ENCODE measurements around the gene OPN3.

Gene OPN3

GRCh38 chr1:241639623-241640148 is 483 bp downstream of the OPN3 start:
- H3K4me3 ChIP-seq (ENCODE audit: low read depth, low read length) = peak overlapping the region; percentile 95
- H3K9me3 ChIP-seq (ENCODE audit: control insufficient read depth, insufficient read depth, low read depth, low read length) = no peaks in the 10 kb centered on the region; the same call in 1 of the 2 replicates
- peaks cover 10% of the 10 kb centered on the region for H3K4me1 ChIP-seq (ENCODE audit: control insufficient read depth, insufficient read depth, low read length)
- CTCF ChIA-PET = interaction anchor here (2.0 to 4.5 kb wide), 2 partner anchors 13 kb away, joined by 12 to 23 read pairs; no protein-coding TSS in a partner anchor
- POLR2A ChIA-PET = interaction anchor here (0.6 to 1.6 kb wide), 7 partner anchors 13 to 1616 kb away, joined by 3 to 13 read pairs (median 4); partner anchors contain the start of genes EXO1, FH and SDCCAG8
- peak overlapping the region; percentile 89 for H3K27ac ChIP-seq (ENCODE audit: extremely low read depth, low read depth, low read length)
- peaks cover 0 to 16% of the 10 kb centered on the region in 2 experiments; a peak in 1 of 3 replicates for H3K36me3 ChIP-seq (ENCODE audit: control insufficient read depth in 2 of 2, insufficient read depth in 1 of 2, low read length in 2 of 2)
- TF ChIP-seq SCRT2 (tag by site-specific recombination; IDR thresholded peaks at IDR 0.05) (no peak; the same call in 1 of the 2 replicates), ZNF596 (tag by site-specific recombination; IDR thresholded peaks at IDR 0.05) (peak; percentile 28; the same call in 1 of the 2 replicates), ZNF223 (tag by site-specific recombination; IDR thresholded peaks at IDR 0.05) (no peak), ZNF544 (tag by site-specific recombination; IDR thresholded peaks at IDR 0.05) (no peak), GFI1B (tag by site-specific recombination; IDR thresholded peaks at IDR 0.05) (no peak), ZNF132 (tag by site-specific recombination; IDR thresholded peaks at IDR 0.05; ENCODE audit: borderline replicate concordance) (no peak), ZFP3 (tag by site-specific recombination; IDR thresholded peaks at IDR 0.05; ENCODE audit: low read depth) (no peak), ZFP41 (tag by site-specific recombination; IDR thresholded peaks at IDR 0.05; ENCODE audit: borderline replicate concordance) (no peak), ZNF571 (tag by site-specific recombination; IDR thresholded peaks at IDR 0.05) (no peak), ZNF157 (tag by site-specific recombination; IDR thresholded peaks at IDR 0.05) (no peak), PBX3 (CRISPR knock-in tag; IDR thresholded peaks at IDR 0.05) (no peak), PRDM2 (tag by site-specific recombination; IDR thresholded peaks at IDR 0.05; ENCODE audit: borderline replicate concordance) (no peak), ZSCAN4 (tag by site-specific recombination; IDR thresholded peaks at IDR 0.05) (no peak), ZBTB48 (tag by site-specific recombination; IDR thresholded peaks at IDR 0.05) (no peak), ELK4 (IDR thresholded peaks at IDR 0.05; ENCODE audit: borderline replicate concordance, low read depth, low read length) (no peak), ZNF148 (tag by site-specific recombination; IDR thresholded peaks at IDR 0.05; ENCODE audit: borderline replicate concordance) (no peak), ZNF488 (tag by site-specific recombination; IDR thresholded peaks at IDR 0.05) (no peak), SCRT1 (tag by site-specific recombination; IDR thresholded peaks at IDR 0.05; ENCODE audit: borderline replicate concordance) (no peak), ZNF747 (tag by site-specific recombination; IDR thresholded peaks at IDR 0.05) (no peak), ZNF37A (tag by site-specific recombination; IDR thresholded peaks at IDR 0.05) (no peak), ZNF266 (tag by site-specific recombination; IDR thresholded peaks at IDR 0.05; ENCODE audit: low read depth) (no peak), ZNF202 (tag by site-specific recombination; IDR thresholded peaks at IDR 0.05; ENCODE audit: borderline replicate concordance) (no peak), ZNF184 (tag by site-specific recombination; IDR thresholded peaks at IDR 0.05) (no peak), TCF7L2 (IDR thresholded peaks at IDR 0.05; ENCODE audit: borderline replicate concordance, low read depth, low read length) (no peak), ZSCAN30 (tag by site-specific recombination; IDR thresholded peaks at IDR 0.05) (no peak; the same call in 1 of the 2 replicates)

Measured in HEK293 (cell line).